T follicular helper cell (primary cell): Measurements from ENCODE around the gene CCDC86.

Experiments used
- DNase-seq: peaks from one replicate; pipeline ENCODE4 v3.0.0-alpha.2; 2020; ENCODE audit warnings: low read depth

Gene CCDC86

GRCh38 chr11:60852982-60853950, 11.4 kb downstream of the CCDC86 start:
- no peak for DNase-seq

GRCh38 chr11:60854140-60854846, 12.4 kb downstream of the CCDC86 start:
- no peak for DNase-seq

- no peak for DNase-seq
Measured at GRCh38 chr11:60854847-60855725, 13.2 kb downstream of the CCDC86 start.

GRCh38 chr11:60855726-60856633, 14.1 kb downstream of the CCDC86 start, which contains the start of gene PTGDR2:
TSS of gene PTGDR2 (minus strand) at chr11:60855950. CDS start at chr11:60853722, 2,228 bp downstream.
- no peak for DNase-seq

GRCh38 chr11:60857378-60858232, 15.7 kb downstream of the CCDC86 start:
- DNase-seq: no peak

- DNase-seq: no peak
Measured at GRCh38 chr11:60858236-60858635, 16.3 kb downstream of the CCDC86 start.

GRCh38 chr11:60858731-60859464, 17.0 kb downstream of the CCDC86 start:
- DNase-seq: no peak

- DNase-seq: no peak
Measured at GRCh38 chr11:60859616-60860250, 17.8 kb downstream of the CCDC86 start.

GRCh38 chr11:60860943-60861342, 19.0 kb downstream of the CCDC86 start:
- no peak for DNase-seq

GRCh38 chr11:60862171-60862570, 20.3 kb downstream of the CCDC86 start:
- DNase-seq: no peak

- DNase-seq: no peak
Measured at GRCh38 chr11:60863550-60864521, 21.9 kb downstream of the CCDC86 start.

GRCh38 chr11:60864856-60865513, 23.1 kb downstream of the CCDC86 start:
- no peak for DNase-seq

- no peak for DNase-seq
Measured at GRCh38 chr11:60866911-60867870, 25.3 kb downstream of the CCDC86 start, which contains the start of gene ZP1. TSS of gene ZP1 (plus strand) at chr11:60867542. CDS start at chr11:60867562, 20 bp downstream.

GRCh38 chr11:60867871-60868681, 26.2 kb downstream of the CCDC86 start:
- no peak for DNase-seq
